Skeletal muscle cell (primary cell): ENCODE data around the gene DNAI2.
"Not testable (repeated sequence)": the region's sequence is repeated elsewhere in the genome, so short reads cannot be mapped to it uniquely, and the experiment has no call there.

Experiments
- DNase-seq: peaks from one replicate; pipeline ENCODE4 v3.0.0-alpha.2; 2010; ENCODE audit warnings: low read depth
- H3K4me3 ChIP-seq: 2 replicates; pipeline ENCODE4 v1.5.1; 2011; ENCODE audit warnings: low read depth, mild to moderate bottlenecking, control low read depth, low read length, moderate library complexity

Gene DNAI2

DNA sequence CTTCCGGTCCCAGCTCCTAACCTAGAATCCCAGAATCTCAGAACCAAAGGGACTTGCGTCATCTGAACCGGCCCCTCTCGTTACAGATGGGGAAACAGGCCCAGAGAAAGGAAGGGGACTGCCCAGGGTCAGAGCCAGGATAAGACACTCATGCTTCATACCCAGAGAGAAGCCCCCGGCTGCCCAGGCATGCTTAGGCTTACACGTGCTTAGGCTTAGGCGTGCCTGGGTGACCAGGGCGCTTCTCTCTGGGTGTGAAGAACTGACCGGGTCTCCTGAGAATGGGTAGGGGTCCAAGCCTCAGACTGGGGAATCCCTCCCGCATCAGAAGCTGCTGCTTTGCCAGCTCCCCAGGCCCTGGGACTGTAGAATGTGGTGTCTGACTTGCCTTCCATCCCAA lies 29.9 kb upstream of the DNAI2 start:
- DNase-seq, result no peak
- H3K4me3 ChIP-seq, result no peak overlapping the region

- H3K4me3 ChIP-seq, result no peak overlapping the region
- no peak for DNase-seq
These were observed 29.5 kb upstream of the DNAI2 start for GRCh38 chr17:74244548-74244947.

- DNase-seq, result no peak
- no peak overlapping the region for H3K4me3 ChIP-seq
These were observed 28.7 kb upstream of the DNAI2 start for GRCh38 chr17:74245145-74245831.

DNA sequence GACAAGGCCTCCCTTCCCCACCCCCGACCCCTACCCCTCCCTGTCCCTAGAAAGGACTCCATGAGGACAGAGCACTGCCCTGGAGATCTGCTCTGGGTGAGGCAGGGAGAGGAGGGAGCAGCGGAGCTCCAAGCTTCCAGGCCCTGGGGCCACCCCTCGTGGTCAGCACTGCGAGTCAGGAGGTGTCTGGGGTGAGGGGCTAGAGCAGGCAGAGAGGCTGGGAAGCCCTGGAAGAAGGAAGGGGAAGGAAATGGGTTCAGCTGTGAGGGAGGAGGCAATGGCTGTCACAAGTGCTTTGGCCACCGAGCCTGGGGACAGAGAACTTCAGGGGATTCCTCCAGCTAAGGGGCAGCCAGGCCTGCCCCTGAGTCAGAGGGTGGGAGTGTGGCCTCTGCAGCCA lies 28.2 kb upstream of the DNAI2 start:
- no peak for DNase-seq
- H3K4me3 ChIP-seq, result no peak overlapping the region

- DNase-seq, result no peak
- no peak overlapping the region for H3K4me3 ChIP-seq
These were observed 24.3 kb upstream of the DNAI2 start for GRCh38 chr17:74249590-74250270.

DNA sequence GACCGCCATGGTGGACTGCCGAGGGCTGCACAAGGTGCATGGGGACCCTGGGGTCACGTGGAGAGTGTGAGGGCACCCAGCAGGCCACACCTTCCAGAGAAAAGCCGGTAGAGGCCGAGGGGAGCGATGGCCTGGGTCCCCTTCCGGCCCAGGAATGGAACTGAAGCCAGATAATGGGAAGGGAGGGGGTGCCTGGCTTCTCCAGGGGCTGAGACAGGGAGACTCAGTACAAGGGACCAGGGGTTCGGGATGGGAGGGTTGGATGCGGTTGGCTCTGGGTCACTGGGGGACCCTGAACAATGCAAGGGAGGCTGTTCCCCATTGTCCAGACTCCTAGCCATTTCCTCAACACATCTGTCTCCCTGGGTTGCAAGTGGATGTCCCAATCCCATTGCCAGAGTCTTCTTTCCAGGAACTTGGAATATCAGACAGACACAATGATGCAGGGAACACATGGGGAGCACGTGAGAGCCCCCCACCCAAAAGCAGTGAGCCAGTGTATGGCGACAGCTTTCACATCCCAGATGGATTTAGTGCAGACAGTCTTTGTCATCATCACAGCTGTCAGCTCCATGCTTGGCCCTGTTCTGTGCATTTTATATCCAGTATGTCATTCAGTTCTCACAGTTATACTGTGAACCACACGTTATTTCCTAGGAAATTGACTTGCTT lies 23.6 kb upstream of the DNAI2 start:
- no peak overlapping the region for H3K4me3 ChIP-seq
- DNase-seq, result no peak

- DNase-seq, result no peak
- H3K4me3 ChIP-seq, result no peak overlapping the region
These were observed 23.0 kb upstream of the DNAI2 start for GRCh38 chr17:74251051-74251450.

DNA sequence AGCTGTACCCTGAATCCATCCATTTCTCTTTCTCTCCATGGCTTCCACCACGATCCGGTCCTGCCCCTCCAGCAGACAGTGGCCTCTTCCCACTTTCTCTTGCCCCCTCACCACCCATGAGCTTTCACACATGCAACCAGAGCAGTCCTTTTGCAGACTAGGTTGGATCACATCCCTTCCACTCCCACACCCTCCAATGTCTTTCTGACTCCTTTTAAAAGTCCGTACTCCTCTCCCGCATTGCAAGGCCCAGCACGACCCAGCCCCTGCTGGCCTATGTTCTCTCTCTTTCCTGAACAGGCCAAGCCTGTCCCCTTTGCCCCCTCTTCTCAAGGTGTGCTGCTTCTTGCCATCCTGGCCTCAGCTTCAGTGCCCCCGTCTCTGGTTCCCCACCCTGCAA lies 22.5 kb upstream of the DNAI2 start:
- DNase-seq, result no peak
- H3K4me3 ChIP-seq, result no peak overlapping the region

DNA sequence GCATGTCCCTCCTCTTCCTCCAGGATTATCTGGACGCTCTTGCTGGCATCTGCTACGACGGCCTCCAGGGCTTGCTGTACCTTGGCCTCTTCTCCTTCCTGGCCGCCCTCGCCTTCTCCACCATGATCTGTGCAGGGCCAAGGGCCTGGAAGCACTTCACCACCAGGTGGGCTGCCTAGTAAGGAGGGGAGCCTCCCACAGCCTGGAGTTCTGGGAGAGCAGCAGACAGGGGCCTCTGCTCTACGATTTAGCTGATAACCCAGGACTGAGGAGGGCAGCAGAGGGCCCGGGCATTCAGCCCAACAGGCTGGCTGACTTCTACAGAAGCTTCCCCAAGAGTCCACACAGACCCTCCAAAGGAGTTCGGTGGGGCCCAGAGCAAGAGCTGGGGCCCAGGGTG lies 21.8 kb upstream of the DNAI2 start:
- DNase-seq, result no peak
- no peak overlapping the region for H3K4me3 ChIP-seq

- no peak for DNase-seq
- H3K4me3 ChIP-seq, result no peak overlapping the region
These were observed 21.0 kb upstream of the DNAI2 start for GRCh38 chr17:74253036-74253435.

GRCh38 chr17:74257311-74257710 lies 16.7 kb upstream of the DNAI2 start:
- DNase-seq, result no peak
- H3K4me3 ChIP-seq, result no peak overlapping the region

DNA sequence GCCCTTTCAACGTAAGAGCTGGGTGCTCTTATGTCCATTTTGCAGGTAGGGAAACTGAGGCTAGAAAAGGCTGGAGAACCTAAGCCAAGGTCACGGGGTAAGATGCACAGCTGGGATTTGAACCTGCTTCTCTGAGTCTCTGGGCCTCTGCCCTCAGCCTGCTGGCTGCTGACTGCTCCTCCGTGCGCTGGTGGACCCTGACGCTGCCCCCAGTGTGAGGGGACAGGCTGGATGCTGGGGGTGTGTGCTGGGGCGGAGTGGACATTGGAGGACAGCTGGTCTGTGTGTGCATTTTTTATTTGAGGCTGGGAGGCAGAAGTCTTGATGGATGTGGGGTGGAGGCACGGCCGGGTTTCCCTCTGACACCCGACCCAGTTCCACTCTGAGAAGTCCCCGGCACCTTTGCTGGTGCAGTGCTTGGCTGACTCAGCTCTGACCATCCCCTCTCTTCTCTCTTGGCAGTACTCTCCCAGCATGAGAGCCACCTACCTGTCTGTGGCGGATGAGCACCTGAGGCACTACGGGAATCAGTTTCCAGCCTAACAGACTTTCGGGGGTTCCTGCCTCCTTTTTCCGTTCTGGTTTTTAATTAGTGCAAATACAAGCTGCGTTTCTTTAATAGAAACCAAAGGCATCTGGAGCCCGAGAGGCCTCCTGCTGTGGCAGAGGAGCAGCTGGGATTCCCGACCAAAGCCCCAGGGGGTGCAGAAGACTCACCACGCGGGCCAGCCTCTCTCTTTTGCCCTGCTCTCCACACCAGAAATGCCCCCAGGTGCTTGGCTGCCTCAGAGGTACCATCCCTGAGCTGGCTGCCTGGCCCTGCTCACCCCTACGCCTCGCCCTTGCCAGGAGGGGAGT lies 14.1 kb upstream of the DNAI2 start:
- no peak for DNase-seq

GRCh38 chr17:74260525-74260850 lies 13.5 kb upstream of the DNAI2 start:
- no peak for DNase-seq
- no peak overlapping the region for H3K4me3 ChIP-seq

More for the DNA sequence above, 14.1 kb upstream of the DNAI2 start:
- H3K4me3 ChIP-seq, result no peak overlapping the region

DNA sequence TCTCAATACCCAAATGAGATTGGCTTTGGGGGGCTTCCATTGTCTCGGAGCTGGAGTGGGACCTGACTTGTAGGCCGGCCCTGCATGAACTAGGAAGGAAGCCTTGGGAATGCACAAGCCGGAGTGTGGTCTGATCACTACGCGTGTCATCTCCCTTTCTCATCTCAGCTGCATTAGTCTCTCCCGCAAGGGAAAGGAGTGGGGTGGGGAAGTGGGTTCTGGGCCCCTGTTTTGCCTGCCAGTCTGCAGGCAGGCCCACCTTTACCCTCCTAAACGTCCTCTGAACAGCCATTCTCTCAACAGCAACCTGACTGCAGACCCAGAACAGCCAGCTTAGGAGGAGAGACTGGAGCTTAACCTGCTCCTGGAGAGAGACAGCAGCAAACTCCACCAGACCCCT lies 11.4 kb upstream of the DNAI2 start:
- no peak overlapping the region for H3K4me3 ChIP-seq
- DNase-seq, result no peak

DNA sequence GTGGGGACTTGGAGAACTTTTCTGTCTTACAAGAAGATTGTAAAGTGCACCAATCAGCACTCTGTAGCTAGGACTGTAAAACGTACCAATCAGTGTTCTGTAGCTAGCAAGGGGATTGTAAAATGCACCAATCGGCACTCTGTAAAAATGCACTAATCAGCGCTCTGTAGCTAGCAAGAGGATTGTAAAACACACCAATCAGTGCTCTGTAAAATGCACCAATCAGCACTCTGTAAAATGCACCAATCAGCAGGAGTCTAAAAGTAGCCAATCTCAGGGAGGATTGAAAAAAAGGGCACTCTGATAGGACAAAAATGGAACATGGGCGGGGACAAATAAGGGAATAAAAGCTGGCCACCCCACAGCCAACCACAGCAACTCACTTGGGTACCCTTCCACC lies 7.0 kb upstream of the DNAI2 start:
- not testable (repeated sequence) for DNase-seq, H3K4me3 ChIP-seq

DNA sequence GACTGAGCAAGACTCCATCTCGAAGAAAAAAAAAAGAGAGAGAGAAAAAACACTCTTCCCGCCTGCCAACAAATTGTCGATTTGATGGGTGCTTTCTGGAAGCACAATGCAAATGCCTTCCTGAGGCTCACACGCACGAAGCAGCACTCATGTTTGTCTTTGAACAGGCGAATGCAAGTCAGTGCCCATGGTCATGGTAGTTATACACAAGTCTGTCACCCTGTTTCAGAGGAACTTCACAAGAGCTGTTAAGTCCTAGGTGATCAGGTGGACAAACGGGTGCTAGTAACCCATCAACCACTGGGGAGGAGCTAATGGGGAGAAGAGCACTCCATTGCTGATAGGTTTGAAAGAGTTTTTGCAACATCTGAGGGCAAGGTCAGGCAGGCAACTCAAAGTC lies 6.5 kb upstream of the DNAI2 start:
- no peak overlapping the region for H3K4me3 ChIP-seq
- no peak for DNase-seq

DNA sequence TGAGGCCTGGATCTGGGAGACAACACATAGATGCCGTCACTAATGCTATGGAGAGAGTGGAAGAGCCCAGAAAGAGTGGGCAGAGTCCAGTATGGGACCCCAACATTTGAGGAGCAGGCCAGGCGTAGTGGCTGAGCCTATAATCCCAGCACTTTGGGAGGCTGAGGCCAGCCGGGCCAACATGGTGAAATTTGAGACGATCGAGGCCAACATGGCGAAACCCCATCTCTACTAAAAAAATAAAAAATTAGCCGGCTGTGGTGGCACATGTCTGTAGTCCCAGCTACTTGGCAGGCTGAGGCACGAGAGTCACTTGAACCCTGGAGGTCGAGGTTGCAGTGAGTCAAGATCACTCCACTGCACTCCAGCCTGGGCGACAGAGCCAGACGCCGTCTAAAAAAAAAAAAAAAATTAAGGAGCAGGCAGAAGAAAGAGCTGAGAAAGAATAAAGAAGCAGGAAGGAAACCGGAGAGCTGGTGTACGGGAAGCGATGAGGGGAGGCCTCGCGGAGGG lies 6.0 kb upstream of the DNAI2 start:
- no peak overlapping the region for H3K4me3 ChIP-seq
- DNase-seq, result no peak

DNA sequence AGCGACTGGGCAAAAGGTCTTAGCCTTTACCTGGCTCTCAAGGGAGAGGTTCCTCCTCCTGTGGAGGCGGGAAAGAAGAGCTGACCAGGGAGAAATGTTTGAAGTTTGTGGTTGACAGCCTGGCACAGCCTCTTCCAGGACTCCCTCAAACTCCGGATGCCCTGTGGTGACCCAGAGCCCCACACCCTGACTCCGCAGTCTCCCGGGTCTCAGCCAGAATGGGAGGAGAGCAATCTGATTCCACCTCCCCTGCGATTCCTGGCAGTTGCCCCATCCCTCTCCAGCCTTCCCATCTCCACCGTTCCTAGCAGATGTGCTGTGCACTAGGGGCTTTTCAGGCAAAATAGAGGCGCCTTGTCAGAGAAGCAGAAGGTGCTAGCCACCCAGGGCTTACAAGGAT lies 5.5 kb upstream of the DNAI2 start:
- H3K4me3 ChIP-seq, result no peak overlapping the region
- DNase-seq, result no peak

- no peak for DNase-seq
- no peak overlapping the region for H3K4me3 ChIP-seq
These were observed 3.7 kb upstream of the DNAI2 start for GRCh38 chr17:74270333-74270732.

DNA sequence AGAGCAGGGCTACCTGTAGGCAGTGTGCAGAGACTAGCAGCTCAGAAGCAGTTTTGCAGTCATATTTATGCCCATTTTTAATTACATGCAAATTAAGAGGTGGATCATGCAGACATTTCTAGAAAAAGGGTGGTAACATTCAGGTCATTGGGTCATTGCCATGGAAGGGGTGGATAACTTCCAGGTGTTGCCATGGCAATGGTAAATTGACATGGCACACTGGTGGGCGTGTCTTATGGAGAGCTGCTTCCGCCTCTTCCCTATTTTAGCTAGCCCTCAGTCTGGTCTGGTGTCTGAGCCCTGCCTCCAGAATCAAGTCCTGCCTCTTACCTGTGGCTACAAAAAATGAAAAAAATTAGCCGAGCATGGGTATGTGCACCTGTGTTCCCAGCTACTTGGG lies 2.8 kb upstream of the DNAI2 start:
- H3K4me3 ChIP-seq, result no peak overlapping the region
- DNase-seq, result no peak
